HG03097 (cell line): ENCODE data around the gene AGPAT3.

ENCODE experiments used
- ATAC-seq: cut with Tn5 transposase; IDR thresholded peaks from one replicate; pipeline ENCODE4 v1.9.1; 2021; ENCODE audit not compliant: unreplicated experiment, low FRiP score

The AGPAT3 gene

DNA sequence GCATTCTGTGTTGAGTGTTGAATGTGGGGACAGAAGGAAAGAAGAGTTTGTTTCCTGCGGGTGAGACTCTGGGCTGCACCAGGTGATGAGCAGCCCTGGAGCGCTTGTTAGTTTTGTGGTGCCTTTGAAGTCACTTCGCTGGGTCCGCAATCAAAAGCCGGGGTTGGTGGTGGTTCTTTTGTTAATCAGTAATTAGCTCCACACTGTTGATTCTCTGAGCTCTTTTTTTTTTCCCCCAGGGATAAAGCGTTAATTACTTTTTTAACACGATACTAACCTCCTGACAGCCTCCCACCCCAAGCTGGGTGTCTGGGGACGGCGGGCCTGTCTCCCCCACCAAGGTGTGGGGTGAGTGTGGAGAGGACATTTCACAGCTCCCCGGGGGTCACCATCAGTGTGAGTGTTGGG lies 56.6 kb downstream of the AGPAT3 start:
- ATAC-seq, result no peak

DNA sequence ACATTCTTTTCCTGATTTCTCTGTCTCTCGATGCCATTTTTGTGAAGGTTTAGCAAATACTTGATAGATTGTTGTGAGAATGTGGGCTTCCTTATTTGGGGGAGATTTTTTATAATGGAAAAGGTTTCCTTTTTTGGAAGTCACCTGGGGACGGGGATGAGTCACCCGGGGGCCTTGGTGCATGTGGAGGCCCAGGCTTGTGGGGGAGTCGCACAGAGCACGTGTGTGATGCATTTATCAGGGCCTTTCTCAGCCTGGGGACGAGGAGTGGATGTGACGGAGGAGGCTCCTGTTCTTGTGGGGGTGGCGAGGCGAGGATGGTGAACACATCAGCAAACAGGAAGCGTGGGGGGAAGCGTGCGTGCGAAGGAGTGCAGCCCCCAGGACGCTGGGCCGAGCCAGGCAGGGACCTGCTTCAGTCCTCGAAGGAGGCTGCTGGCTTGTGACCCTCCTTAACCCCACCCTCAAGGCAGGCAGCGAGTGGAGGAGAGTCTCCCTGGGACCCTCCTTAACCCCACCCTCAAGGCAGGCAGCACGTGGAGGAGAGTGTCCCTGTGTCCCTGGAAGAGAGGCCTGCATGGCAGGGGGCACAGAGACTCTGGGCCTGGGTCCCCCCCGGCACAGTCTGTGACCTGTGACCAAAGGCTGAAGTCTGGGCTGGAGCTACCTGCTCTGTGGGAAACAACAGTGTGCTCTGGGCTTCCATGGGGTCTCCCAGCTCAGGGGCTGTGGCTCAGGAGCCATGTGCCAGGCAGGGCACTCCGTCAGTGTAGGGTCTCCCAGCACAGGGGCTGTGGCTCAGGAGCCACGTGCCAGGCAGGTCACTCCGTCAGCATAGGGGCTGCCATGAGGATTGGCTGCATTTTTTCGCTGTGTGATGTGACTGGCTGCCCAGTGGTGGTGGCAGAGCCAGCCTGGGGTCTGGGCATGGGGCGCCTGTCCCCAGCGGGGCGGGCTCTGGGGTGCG lies 57.2 kb downstream of the AGPAT3 start:
- no peak for ATAC-seq

DNA sequence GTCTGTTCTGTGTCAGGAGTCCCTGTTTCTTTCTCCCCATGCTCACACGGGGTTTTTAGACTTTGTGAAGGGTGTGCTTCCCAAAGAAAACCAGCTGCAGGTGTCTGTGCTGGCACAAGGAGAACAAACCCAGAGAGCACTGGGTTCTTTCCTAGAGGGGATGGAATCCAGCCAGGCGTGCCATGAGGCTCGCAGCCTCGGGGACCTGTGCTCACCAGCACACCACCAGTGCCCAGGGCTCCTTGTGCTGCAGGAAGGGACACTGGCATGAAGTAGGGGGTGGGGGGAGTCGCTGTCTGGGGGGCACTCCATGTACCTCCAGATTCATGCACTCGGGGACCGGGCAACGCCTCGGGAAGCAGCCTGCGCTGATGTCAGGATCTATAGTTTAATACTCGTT lies 57.9 kb downstream of the AGPAT3 start:
- no peak for ATAC-seq

DNA sequence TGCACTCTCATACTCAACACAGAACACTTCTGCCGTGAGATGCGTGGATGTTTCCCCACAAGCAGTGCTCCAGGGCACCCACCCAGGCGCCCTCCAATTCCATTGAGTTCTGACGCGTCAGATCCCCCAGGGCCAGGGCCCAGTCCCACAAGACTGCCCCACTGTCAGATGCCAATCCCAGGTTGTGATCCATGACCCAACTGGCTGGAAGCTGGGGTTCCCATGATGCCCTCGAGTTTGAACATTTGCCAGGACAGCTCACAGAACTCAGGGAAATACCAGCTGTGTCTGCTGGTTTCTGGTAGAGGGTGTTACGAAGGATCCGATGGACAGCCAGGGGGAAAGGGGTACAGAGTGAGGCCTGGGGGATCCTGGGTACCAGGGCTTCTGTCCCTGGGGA lies 58.4 kb downstream of the AGPAT3 start:
- no peak for ATAC-seq

DNA sequence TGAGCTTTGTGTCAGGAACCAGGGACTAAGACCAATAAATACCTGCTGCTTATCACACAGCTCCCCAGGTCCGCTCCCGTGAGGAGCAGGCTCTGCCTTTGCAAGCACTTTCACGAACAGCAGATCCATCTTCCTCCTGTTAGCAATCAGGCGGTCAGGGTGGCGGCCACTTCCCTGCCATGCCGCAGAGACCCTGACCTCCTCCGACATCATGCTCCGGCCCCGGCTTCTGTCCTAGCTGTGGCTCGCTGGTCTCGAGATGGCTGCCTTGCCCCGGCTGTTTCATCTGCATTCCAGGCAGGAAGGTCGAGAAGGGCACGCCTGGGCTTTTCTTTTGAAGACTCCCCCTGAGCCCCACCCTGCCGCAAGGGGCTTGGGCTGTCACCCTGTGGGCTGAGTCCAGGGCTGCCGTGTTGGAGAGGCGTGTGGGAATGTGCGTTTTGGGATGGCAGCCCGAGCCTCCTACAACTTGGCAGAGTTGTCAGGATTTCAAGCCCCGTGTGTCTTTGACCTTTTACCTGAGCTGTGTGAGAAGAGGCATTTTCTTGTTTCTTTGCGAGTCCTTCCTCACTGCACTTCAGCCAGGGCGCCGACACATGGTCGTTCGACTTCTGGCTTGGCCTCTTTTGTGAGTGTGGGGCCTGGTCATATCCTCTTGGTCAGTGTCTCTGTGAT lies 59.5 kb downstream of the AGPAT3 start:
- ATAC-seq, result no peak

DNA sequence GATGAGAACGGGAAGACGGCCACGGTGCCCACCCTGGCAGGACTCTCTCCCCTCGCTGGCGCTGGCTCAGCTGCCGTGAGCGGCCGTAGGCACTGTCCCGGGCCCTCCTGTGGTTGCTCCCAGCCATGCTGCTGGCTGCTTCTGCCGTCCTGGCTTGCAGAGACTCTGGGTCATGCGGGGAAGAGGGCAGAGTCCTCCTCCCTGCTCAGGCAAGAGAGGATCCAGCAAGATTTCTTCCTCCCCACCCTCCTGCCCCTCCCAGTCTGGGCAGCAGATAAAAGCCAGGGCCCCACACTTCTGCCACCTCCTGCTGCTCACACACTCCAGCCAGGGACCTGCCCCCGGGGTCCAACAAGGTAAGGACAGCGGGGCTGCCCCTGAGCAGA lies 60.1 kb downstream of the AGPAT3 start:
- ATAC-seq, result no peak

DNA sequence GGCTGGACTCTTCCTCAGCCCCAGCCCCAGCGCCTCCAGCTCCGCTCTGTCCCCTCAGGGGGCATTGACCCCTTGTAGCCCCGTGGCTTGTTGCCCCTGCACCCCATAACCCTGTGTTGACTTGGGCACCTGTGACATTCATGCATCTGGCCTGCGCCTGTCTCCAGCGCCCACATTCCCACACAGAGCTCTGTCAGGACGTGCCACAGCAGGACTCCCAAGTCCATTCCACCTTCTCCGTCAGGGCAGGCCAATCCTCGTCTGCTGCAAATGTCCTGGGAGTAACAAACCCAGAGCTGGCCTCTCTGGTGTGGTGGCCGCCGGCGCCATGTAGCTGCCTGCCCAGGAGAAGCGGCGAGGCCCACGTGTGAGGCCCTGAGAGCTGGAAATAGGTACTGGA lies 60.6 kb downstream of the AGPAT3 start:
- ATAC-seq, result no peak

DNA sequence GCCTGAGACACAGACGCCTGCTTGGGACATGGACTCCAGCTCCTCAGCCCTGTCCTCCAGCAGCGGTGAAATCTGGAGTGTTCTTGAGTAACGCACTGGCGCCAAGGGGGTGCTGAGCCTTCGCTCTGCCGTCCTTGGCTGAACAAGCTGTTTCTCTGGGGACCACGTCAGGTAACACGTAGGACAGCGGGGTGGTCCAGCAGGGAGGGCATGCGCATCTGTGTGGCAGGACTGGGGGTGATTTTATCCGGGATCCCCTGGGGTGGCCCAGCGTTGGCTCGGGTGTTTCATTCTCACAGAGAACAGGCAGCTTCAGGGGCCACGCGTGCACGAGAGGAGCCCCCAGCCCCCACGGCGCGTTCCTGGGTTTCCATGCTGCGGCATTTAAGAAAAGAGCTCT lies 61.2 kb downstream of the AGPAT3 start:
- no peak for ATAC-seq

DNA sequence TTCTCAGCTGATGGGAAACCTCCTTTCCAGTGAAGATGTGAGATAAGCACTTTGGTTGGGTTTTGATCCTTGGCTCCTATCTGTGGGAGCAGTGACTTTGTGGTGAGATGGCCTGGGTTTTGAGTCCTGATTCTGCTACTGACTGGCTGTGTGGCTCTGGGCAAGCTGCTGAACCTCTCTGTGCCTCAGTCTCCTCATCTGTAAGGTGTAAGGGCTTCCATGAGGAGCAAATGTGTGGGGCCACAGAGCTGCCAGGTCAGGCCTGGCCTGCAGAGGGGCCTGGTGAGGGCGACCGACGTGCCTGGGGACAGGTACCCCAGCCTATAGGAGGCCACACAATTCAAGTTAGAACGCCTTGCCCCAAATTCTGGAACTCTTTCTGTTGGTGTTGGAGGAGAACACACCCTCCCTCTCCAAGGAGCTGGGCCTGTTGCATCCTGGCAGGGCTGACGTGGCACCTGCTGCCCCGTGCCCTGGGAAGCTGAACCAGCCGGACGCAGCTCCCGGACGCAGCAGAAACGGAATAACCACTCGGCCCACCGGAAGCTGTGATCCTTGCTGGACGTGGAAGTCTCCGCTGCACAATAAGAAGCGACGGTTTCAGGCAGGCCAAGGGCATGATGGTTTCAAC lies 62.7 kb downstream of the AGPAT3 start:
- ATAC-seq, result no peak

DNA sequence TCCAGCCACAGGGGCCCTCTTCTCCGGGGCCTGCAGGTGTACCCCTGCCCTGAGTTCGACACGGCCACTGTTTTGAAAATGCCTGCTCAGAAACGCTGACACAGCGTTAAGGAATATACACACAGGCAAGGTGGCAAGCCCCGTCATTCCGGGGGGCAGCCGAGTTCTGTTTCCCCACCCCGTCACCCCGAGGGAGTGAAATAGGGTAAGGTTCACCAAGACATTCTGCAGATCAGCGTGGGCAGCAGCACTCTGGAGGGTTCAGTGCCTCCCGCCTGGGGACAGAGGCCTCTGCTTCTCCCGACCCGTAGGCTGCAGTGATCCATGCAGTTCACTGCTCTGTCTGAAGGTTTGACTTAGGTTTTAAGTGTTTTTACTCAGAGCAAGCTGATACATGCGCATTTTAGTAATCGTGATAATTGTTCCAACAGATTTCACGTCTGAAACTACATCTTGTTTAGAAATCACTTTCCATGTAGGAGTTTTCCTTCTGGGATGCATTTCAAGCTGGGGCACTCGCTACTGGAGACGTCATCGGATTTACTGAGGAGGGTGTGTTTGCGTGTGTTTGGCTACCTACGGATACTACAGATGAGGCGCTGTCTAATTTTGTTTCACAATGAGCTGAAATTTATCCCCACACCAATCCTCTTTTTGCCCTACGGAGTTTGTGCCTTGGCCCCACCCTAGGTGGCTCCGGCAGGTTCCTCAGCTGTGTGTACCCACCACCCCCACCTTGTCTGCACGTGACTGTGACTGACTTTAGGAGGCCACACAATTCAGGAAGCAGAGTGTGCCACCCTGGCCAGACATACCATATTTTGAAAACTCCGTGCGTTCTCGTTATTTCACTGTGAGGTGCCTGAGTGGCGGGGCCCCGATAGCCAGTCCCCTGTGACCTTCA lies 63.5 kb downstream of the AGPAT3 start:
- no peak for ATAC-seq

DNA sequence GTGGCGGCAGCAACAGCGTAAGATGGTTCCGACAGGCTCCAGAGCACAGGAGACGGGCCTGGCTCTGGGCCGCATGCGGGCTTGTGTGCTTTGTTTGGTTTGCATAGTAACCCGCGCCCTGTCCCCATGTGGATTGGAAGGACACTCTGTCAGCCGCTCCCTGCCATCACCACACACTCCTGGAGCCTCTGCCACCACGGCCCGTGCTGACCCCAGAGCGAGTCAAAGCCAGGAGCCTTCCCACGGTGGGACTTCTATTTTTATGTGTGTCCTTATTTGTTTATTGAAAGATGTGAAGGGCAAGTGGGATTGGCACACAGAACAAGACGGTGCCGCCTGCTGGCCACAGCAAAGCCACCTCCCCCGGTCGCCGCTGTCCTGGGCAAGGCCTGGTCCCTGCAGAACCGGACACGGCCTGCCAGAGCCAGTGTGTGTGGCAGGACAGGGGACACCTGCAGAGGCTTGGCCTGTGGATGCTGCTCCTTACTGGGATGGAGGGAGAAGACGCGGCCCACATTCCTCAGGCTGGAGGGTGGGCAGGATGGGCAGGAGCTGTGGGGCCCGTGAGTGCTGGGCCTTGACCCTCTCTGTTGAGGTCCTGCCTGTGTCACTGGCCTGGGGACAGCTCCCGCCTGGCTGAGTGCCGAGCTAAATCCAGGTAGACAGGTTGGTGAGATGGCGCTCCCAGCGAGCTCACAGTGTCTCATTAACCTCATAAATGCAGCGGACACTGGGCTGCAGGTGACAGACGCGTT lies 64.4 kb downstream of the AGPAT3 start:
- no peak for ATAC-seq

DNA sequence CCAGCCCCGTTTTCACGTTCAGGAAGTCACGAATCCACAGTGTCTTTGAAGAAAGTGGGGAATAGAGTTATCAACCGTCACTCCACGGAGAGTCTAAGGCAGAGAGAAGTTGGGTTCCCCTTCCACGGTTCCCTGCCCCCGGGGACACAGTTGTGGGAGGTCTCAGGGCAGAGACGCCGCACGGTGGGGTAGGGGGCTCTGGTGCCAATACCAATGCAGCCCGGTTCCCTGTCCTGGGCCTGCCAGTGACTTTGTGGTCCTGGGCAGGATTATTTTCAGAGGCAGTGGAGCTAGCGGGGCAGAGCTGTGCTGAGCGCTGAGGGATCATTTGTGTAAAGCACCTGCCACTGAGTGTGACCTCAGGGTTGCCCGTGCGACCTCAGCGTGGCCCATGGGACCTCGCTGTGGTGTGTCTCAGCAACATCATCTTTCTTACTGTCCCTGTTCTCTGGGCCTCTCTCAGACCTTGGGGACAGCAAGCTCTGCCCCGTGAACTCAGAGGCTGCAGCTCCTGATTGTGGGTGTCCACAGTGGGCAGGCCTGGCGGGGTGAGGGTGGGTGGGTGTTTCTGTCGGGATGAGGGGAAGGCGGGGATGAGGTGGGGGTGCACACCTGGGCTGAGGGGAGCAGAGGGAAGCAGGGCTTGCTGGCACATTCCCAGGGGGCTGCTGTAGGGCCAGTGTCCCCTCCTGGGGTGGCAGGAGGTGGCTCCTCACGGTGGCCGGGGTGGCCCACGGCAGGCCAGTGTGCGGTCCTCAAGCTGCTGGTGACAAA lies 65.2 kb downstream of the AGPAT3 start:
- no peak for ATAC-seq

DNA sequence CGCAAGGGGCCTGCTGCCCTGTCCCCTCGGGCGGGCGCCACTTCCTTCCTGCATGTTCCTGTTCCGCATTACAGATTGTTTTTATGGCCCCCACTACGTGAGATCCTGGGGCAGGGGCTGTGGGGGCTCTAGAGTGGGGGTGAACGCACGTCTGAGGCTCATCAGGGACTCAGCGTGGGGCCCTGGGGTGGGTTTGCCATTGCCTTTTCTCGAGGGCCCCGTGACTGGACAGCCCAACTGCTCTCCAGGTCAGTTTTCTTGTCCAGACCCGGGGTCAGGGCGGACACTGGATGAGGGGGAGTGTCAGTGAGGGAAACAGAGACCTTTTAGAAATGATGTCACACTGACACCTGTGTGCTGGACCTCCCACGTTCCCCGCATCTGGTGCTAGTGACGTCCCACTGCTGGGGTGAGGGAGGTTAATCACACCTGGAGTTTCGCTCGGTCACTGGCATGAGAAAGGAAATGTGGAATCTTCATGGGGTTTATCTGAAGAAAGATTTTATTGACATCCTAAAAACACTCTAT lies 65.9 kb downstream of the AGPAT3 start:
- ATAC-seq, result no peak

DNA sequence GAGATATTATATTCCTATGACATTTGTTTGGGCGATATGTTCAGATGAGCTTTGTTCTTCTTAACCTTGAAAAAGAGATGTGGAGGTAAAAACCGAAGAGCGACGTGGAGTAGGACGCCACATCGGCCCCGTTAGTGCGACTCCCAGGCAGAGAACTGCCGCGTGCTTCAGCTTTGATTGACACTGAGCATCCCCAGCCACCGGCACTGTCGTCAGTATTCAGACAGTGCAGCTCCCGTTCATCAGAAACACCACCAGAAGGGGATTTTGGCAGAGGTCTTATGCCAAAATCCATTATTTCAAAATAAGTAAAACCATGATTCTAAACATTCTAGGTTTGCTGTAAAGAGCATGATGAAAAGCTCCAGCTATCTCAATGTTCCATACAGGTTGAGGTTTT lies 66.5 kb downstream of the AGPAT3 start:
- no peak for ATAC-seq

DNA sequence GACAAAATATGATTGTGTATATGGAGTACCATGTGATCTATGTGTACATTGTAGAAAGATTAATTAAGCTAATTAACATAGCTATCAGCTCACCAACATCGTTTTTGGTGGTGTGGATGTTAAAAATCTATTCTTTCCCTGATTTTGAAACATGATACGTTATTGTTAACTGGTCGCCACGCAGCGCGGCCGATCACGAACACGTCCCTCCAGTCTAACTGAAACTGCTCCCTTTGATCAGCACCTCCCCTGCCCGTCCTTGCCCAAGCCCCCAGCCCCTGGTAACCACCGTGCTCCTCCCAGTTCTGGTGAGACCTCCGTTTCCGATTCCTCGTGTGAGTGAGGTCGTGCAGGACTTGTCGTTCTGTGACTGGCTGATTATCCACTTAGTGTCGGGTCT lies 67.0 kb downstream of the AGPAT3 start:
- no peak for ATAC-seq

DNA sequence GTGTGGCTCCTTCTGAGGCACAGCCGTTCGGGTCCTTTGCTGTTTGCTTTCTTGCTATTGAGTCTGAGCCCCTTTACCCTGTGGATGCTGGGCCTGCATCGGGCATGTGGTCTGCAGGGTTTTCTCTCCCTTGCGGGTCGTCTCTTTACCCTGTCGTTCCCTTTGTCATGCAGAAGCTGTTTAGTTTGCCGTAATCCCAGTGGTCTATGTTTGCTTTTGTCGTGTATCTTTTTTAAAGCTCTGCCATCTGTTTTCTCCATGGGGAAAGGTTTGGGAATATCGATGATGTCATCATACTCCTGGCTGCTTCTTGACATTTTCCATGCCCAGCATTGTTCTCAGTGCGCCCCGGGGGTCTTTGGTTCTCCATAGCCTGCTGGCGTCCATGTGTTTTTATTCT lies 68.2 kb downstream of the AGPAT3 start:
- no peak for ATAC-seq

DNA sequence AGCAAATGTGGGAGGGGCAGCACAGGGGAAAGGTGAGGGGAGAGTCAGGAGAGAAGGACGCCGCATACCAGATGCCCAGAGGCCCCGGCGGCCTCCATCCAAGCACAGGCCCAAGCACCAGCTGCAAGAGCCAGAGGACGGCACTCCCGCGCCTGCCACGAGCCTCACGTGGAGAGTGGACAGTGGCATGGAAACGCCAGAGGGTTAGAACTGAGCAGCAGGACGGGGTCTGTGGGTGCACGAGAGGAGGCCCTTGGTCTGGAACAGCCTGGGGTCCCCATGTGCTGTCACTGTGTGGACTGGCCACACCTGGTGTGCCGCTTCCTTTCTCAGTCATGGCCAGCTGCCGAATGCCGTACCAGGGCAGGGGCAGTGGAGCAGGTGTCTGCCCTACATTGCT lies 68.7 kb downstream of the AGPAT3 start:
- ATAC-seq, result no peak

DNA sequence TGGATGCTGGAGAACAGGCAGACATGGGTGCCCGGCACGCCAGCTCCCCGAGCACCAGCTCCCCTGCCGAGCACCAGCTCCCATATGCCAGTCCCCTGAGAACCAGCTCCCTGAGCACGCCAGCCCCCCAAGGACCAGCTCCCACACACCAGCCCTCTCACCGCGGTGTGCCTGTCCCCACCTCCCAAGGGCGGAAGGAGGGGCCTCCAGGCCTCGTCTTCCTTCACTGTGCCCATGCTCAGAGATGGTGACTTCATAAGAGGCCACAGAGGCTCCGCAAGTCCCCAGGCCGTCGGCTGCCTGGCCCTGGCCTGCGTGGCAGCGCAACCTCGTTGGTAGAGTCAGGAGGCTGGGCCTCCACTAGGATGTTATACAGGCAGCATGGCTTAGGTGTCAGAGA lies 69.1 kb downstream of the AGPAT3 start:
- ATAC-seq, result no peak
